Astrocyte of the cerebellum (primary cell): ENCODE measurements around the gene ULK4.

Experiments used
- DNase-seq: peaks from one replicate; pipeline ENCODE4 v3.0.0-alpha.2; 2011; ENCODE audit warnings: low read depth
- H3K4me3 ChIP-seq: 2 replicates; pipeline ENCODE4 v1.5.1; 2011; ENCODE audit warnings: mild to moderate bottlenecking, low read depth, low read length, moderate library complexity
- in situ Hi-C: cut with HindIII; loops from 2 replicates; pipeline ENCODE4 v1.10.0; 2017; ENCODE audit warnings: low sequenced_read_pairs
- TF ChIP-seq, protein P1 (sequence below): IDR thresholded peaks from 2 replicates; pipeline ENCODE4 v1.5.1; 2012; ENCODE audit warnings: low read length, low read depth, moderate library complexity, mild to moderate bottlenecking; ENCODE audit errors: missing control alignments

The ULK4 gene

DNA sequence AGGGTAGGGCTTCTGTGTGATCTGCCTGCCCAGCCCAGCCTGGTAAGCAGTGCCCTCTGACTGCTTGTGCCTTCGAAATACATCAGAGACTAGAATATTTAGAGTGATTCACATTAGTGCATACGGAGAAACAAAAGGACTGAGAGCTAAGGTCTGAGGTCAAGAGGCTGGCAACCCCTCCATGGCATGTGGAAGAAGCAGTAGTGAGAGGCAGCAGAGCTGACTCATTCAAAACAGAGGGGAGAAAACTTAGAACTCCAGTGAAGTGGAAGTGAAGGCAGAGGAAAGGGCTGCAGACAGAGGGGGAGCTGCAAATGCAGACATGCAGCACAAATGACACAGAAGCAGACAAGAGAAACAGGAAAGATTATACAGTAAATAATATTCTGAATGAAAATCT lies 61.6 kb downstream of the ULK4 start:
- TF ChIP-seq, protein P1, sequence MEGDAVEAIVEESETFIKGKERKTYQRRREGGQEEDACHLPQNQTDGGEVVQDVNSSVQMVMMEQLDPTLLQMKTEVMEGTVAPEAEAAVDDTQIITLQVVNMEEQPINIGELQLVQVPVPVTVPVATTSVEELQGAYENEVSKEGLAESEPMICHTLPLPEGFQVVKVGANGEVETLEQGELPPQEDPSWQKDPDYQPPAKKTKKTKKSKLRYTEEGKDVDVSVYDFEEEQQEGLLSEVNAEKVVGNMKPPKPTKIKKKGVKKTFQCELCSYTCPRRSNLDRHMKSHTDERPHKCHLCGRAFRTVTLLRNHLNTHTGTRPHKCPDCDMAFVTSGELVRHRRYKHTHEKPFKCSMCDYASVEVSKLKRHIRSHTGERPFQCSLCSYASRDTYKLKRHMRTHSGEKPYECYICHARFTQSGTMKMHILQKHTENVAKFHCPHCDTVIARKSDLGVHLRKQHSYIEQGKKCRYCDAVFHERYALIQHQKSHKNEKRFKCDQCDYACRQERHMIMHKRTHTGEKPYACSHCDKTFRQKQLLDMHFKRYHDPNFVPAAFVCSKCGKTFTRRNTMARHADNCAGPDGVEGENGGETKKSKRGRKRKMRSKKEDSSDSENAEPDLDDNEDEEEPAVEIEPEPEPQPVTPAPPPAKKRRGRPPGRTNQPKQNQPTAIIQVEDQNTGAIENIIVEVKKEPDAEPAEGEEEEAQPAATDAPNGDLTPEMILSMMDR: no peak
- in situ Hi-C loops: no loop called here
- DNase-seq: peak; percentile 9
- H3K4me3 ChIP-seq: no peak overlapping the region

DNA sequence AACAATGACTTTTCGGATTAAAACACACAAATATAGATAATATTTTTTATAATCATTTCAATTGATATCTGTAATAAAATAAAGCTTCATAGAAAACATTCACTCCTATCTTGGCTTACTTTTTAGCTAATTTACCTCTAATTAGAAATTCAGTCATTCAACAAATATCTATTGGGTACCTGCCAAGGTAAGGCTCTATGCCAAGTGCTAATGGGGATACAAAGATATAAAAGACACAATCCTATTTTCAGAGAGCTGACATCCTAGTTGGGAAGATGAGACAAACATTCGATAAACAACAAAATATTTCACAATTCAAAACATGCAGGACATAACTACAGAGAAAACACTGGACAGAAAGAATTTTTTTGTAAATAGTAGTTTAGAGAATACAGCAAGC lies 63.3 kb downstream of the ULK4 start:
- DNase-seq: no peak
- in situ Hi-C loops: no loop called here
- TF ChIP-seq, protein P1: no peak
- no peak overlapping the region for H3K4me3 ChIP-seq

DNA sequence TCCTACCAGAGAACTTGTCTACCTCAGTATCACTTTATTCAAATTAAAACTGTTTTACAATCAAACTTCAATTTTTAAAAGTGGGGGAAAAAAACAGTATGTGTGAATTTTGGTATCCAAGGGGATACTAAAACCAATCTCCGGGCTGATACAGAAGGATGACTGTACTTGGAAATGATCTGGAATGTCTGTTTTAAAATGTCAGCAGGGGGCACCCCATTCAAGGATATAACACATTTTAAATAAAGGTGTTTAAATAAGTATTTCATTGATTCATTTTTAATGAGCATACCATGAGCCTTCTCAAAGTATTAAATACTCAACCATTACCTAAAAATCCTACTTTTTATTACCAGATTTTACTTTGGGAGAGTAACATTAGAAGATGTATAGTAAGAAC lies 67.9 kb downstream of the ULK4 start:
- TF ChIP-seq, protein P1: peak; percentile 21
- DNase-seq: peak; percentile 51
- in situ Hi-C loops: no loop called here
- H3K4me3 ChIP-seq: no peak overlapping the region

DNA sequence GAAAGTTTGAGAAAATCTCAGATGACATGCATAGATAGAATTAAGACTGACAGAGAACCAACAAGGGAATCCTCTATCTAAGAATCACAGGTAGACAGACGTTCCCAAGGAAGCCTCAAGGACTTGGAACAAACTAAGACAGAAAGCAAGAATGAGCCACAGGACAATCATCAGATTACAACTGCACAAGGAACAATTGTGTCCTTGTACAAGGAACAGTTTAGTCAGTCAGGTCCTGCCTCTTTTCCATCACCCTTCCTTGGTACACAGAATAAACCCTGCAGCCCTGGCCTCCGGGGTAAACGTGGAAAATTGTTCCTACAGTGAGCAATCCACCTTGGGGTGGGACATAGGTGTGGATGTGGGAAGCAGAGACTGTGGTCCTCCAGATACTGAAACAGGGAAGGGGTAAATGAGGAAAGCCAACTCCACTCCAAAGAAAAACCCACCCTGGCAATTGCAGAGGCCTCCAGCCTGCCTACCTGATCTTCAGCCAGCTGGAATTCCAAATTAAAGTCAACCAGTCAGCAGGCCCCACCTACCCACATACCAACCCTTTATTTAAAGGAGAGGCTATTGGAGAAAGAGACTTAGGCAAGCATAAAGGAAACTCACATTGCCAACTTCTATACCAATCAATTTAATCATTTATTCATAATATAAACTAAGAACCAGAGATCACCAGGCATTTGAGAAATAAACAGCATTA lies 73.4 kb downstream of the ULK4 start:
- DNase-seq: no peak
- TF ChIP-seq, protein P1: no peak
- H3K4me3 ChIP-seq: no peak overlapping the region
- in situ Hi-C loops: no loop called here

DNA sequence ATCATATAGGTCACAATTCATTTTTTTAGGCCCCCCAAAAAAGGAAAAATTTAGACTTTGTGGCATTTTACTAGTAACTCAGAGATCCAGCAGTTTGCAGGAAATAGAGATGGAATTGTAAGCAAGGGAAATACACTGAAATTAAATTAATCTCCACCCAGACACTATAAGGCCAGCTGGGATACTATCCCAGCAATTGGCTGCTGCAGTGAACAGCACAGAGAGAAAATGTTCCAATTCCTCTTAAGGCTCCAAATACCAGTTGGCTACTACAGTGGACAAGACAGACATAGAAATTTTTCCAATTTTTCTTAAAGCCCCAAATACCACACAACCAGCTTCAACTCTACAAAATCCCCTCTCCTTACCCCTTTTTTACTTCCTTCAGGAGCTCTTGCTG lies 78.9 kb downstream of the ULK4 start:
- in situ Hi-C loops: no loop called here
- DNase-seq: no peak
- no peak overlapping the region for H3K4me3 ChIP-seq
- TF ChIP-seq, protein P1: no peak

DNA sequence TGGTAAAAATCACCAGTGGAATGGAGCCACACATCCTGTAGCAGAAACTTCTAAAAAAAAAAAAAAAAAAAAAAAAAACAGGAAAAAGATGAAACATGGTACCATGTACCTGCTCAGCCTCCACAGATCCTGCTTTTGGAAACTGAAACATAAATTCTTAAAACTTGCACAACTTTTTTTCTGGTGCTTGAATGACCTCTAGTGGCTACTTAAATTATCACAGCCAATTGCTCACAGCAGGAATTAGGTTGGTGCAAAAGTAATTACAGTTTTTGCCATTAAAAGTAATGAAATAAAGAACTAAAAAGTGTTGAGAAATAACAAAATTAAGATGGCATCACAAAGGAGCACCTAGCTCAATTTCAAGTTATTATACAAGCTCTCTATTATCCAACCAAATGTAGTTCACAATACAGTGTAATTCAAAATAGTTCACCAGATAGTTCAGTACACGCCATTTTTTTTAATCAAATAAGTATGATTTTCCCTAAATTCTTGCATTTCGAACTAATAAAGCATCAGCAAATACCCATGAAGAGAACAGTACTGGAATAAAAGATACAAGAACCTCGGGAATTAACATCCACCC lies 80.6 kb downstream of the ULK4 start:
- in situ Hi-C loops: no loop called here

More for the DNA sequence above, 80.6 kb downstream of the ULK4 start:
- TF ChIP-seq, protein P1: peak; percentile 54
- H3K4me3 ChIP-seq: no peak overlapping the region
- DNase-seq: peak; percentile 29
